ENCODE data around the gene BMAL1. TPM values are rescaled to one million over a fixed set of nuclear protein-coding genes. Genes with fewer than 3 reads are reported as not detected.

Gene BMAL1
- total RNA-seq, result 10 to 100 TPM in 1 of 2 donors, 1 to 10 TPM in 1; 9.0 to 13.4 TPM

GRCh38 chr11:13277768-13278608 is at the start of gene BMAL1:
Gene BMAL1, plus strand, starts transcription at chr11:13277790. Its CDS starts 76,519 bp downstream, at chr11:13354309.

Other genes with a start within 250 kb of the BMAL1 start
- 10 to 100 TPM; 32.7 to 33.0 TPM for gene BTBD10, start 185.4 kb downstream of the BMAL1 start, total RNA-seq
- not detected for gene PTH, start 218.2 kb downstream of the BMAL1 start, total RNA-seq